Left renal pelvis (tissue), 4 donors: ENCODE data around the gene KIRREL1. TPM values are rescaled to one million over a fixed set of nuclear protein-coding genes. Genes with fewer than 3 reads are reported as not detected.

Experiments
- DNase-seq, 4 donors: peaks; one replicate each; pipeline ENCODE4 v3.0.0-alpha.2; 2013; ENCODE audit warnings: low read depth in 4 of 4, low spot score in 3 of 4
- polyA plus RNA-seq, 4 donors: library from polyadenylated mRNA; unstranded; fragments of 120-200 nt; gene quantifications; one replicate each; pipeline ENCODE4 v1.2.1, GENCODE V29; 2013; ENCODE audit not compliant: insufficient read length in 4 of 4

The KIRREL1 gene
- polyA plus RNA-seq, 4 donors, result 144 to 175 (median 169) TPM

- no peak for DNase-seq
These were observed 108.0 kb downstream of the KIRREL1 start for GRCh38 chr1:158101455-158101854.

GRCh38 chr1:158101927-158102326 is 108.5 kb downstream of the KIRREL1 start:
- no peak for DNase-seq

GRCh38 chr1:158102881-158103674 is 109.6 kb downstream of the KIRREL1 start:
- DNase-seq, result no peak

- no peak for DNase-seq
These were observed 110.5 kb downstream of the KIRREL1 start for GRCh38 chr1:158103861-158104522.

GRCh38 chr1:158104891-158105290 is 111.4 kb downstream of the KIRREL1 start:
- no peak for DNase-seq

- DNase-seq, result no peak
These were observed 112.1 kb downstream of the KIRREL1 start for GRCh38 chr1:158105352-158106095.

- DNase-seq, result no peak
These were observed 114.5 kb downstream of the KIRREL1 start for GRCh38 chr1:158107916-158108315.

- no peak for DNase-seq
These were observed 119.7 kb downstream of the KIRREL1 start for GRCh38 chr1:158112994-158113758.

GRCh38 chr1:158113759-158114127 is 120.3 kb downstream of the KIRREL1 start:
- DNase-seq, result no peak

- DNase-seq, result no peak
These were observed 121.7 kb downstream of the KIRREL1 start for GRCh38 chr1:158115126-158115525.

- no peak for DNase-seq
These were observed 123.1 kb downstream of the KIRREL1 start for GRCh38 chr1:158116311-158117167.

- no peak for DNase-seq
These were observed 124.6 kb downstream of the KIRREL1 start for GRCh38 chr1:158117854-158118704.

- no peak for DNase-seq
These were observed 125.4 kb downstream of the KIRREL1 start for GRCh38 chr1:158118713-158119402.

- DNase-seq, result no peak
These were observed 126.7 kb downstream of the KIRREL1 start for GRCh38 chr1:158119976-158120653.

- DNase-seq, result no peak
These were observed 128.3 kb downstream of the KIRREL1 start for GRCh38 chr1:158121604-158122254.

GRCh38 chr1:158122833-158123388 is 129.5 kb downstream of the KIRREL1 start:
- no peak for DNase-seq

GRCh38 chr1:158124034-158124433 is 130.6 kb downstream of the KIRREL1 start:
- no peak for DNase-seq
